ENCODE results near the gene PCDHGC5. TPM values are rescaled to one million over a fixed set of nuclear protein-coding genes. Genes with fewer than 3 reads are reported as not detected.

The PCDHGC5 gene
- total and polyA plus RNA-seq, 9 of the 15 experiments (the other 6 are each of a cell fraction or from before 2014, with no cell fraction given): not detected

DNA sequence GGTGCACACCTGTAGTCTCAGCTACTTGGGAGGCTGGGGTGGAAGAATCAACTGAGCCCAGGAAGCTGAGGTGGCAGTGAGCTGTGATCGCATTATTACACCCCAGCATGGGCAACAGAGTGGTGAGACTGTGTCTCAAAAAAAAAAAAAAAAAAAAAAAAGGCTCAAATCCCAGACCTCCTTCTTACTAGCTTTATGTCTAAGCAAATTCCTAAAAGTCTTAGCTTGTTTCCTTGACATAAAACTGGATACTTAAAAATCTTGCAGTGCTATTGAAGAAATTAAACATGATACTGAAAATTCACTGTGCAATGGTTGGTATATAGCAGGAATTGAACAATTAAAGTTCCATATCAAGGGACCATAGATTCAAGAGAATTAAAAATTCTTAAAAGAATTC, 45.0 kb downstream of the PCDHGC5 start:
- no peaks in the 10 kb centered on the region for H3K9me1 ChIP-seq (ENCODE audit: control insufficient read depth, insufficient read depth, low read length)
- no peaks in the 10 kb centered on the region for H3K79me2 ChIP-seq (ENCODE audit: control insufficient read depth, insufficient read depth, low read length)
- no CpG with 5 or more reads among the region's 1 CpG for WGBS (ENCODE audit: insufficient coverage, low coverage, missing lambda C conversion rate)
- no peak for FAIRE-seq
- no peaks in the 10 kb centered on the region for H3K27me3 ChIP-seq (ENCODE audit: control insufficient read depth in 2 of 2, insufficient read depth in 2 of 2, low read length in 2 of 2)
- in situ Hi-C loops (cut with MboI): no loop called here
- ATAC-seq: no peak
- H3K27ac ChIP-seq (ENCODE audit: extremely low read depth, low read depth, low read length): no peak overlapping the region
- H4K20me1 ChIP-seq (replicated peaks; ENCODE audit: control insufficient read depth, insufficient read depth, low read length): no peaks in the 10 kb centered on the region
- intact Hi-C loops (cut with micrococcal nuclease): no loop called here
- no peak overlapping the region for H3K9ac ChIP-seq (ENCODE audit: insufficient read depth in 1 of 2, low read depth in 2 of 2, low read length in 2 of 2)
- no peak overlapping the region for H2AFZ ChIP-seq (ENCODE audit: low read depth, low read length)
- H3K36me3 ChIP-seq (ENCODE audit: control insufficient read depth, insufficient read depth, low read length): peaks cover 82% of the 10 kb centered on the region; the same call in 2 of the 3 replicates
- DNase-seq (ENCODE audit: extremely low read depth in 1 of 4, low spot score in 3 of 4): no peak
- POLR2A ChIA-PET: interaction anchor here (1.1 kb wide), 1 partner anchor 27 kb away, joined by 4 read pairs; no protein-coding TSS in a partner anchor
- BruUV-seq (replicated peaks): no TSS peak
- TF ChIP-seq FOS (IDR thresholded peaks at IDR 0.05; ENCODE audit: extremely low read depth, insufficient read length) (no peak), SMARCB1 (IDR thresholded peaks at IDR 0.05; ENCODE audit: insufficient read length, low read depth) (no peak), EZH2 (IDR thresholded peaks at IDR 0.05; ENCODE audit: borderline replicate concordance, low read depth, low read length) (no peak), SIRT6 (IDR thresholded peaks at IDR 0.05; ENCODE audit: low read depth, low read length) (no peak)
- TF ChIP-seq, protein P1, sequence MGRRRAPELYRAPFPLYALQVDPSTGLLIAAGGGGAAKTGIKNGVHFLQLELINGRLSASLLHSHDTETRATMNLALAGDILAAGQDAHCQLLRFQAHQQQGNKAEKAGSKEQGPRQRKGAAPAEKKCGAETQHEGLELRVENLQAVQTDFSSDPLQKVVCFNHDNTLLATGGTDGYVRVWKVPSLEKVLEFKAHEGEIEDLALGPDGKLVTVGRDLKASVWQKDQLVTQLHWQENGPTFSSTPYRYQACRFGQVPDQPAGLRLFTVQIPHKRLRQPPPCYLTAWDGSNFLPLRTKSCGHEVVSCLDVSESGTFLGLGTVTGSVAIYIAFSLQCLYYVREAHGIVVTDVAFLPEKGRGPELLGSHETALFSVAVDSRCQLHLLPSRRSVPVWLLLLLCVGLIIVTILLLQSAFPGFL (CRISPR knock-in tag; IDR thresholded peaks at IDR 0.05): no peak
- TF ChIP-seq, protein P2, sequence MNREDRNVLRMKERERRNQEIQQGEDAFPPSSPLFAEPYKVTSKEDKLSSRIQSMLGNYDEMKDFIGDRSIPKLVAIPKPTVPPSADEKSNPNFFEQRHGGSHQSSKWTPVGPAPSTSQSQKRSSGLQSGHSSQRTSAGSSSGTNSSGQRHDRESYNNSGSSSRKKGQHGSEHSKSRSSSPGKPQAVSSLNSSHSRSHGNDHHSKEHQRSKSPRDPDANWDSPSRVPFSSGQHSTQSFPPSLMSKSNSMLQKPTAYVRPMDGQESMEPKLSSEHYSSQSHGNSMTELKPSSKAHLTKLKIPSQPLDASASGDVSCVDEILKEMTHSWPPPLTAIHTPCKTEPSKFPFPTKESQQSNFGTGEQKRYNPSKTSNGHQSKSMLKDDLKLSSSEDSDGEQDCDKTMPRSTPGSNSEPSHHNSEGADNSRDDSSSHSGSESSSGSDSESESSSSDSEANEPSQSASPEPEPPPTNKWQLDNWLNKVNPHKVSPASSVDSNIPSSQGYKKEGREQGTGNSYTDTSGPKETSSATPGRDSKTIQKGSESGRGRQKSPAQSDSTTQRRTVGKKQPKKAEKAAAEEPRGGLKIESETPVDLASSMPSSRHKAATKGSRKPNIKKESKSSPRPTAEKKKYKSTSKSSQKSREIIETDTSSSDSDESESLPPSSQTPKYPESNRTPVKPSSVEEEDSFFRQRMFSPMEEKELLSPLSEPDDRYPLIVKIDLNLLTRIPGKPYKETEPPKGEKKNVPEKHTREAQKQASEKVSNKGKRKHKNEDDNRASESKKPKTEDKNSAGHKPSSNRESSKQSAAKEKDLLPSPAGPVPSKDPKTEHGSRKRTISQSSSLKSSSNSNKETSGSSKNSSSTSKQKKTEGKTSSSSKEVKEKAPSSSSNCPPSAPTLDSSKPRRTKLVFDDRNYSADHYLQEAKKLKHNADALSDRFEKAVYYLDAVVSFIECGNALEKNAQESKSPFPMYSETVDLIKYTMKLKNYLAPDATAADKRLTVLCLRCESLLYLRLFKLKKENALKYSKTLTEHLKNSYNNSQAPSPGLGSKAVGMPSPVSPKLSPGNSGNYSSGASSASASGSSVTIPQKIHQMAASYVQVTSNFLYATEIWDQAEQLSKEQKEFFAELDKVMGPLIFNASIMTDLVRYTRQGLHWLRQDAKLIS (CRISPR knock-in tag; IDR thresholded peaks at IDR 0.05): no peak
- TF ChIP-seq, protein P3, sequence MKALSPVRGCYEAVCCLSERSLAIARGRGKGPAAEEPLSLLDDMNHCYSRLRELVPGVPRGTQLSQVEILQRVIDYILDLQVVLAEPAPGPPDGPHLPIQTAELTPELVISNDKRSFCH (CRISPR knock-in tag; IDR thresholded peaks at IDR 0.05): no peak
- TF ChIP-seq, protein P3 (tag; IDR thresholded peaks at IDR 0.05): no peak
- TF ChIP-seq, protein P4, sequence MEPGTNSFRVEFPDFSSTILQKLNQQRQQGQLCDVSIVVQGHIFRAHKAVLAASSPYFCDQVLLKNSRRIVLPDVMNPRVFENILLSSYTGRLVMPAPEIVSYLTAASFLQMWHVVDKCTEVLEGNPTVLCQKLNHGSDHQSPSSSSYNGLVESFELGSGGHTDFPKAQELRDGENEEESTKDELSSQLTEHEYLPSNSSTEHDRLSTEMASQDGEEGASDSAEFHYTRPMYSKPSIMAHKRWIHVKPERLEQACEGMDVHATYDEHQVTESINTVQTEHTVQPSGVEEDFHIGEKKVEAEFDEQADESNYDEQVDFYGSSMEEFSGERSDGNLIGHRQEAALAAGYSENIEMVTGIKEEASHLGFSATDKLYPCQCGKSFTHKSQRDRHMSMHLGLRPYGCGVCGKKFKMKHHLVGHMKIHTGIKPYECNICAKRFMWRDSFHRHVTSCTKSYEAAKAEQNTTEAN (CRISPR knock-in tag; IDR thresholded peaks at IDR 0.05): no peak
- peaks cover 0 to 2% of the 10 kb centered on the region in 2 experiments; a peak in 1 of 5 replicates for H3K4me1 ChIP-seq (replicated peaks in 1 of 2; ENCODE audit: control insufficient read depth in 2 of 2, insufficient read depth in 2 of 2, low read length in 2 of 2)
- H3K4me2 ChIP-seq (ENCODE audit: insufficient read depth, low read length): no peak overlapping the region
- CTCF ChIA-PET (ENCODE audit: low intra/inter-chr PET ratio): no interaction called here
- no peak overlapping the region for H3K4me3 ChIP-seq
- no peaks in the 10 kb centered on the region for H3K9me3 ChIP-seq (replicated peaks; ENCODE audit: control insufficient read depth, insufficient read depth, low read depth, low read length)

All from K562 (cell line).